ENCODE results near the gene SRXN1. TPM values are rescaled to one million over a fixed set of nuclear protein-coding genes. Genes with fewer than 3 reads are reported as not detected.
"Not testable (repeated sequence)": the region's sequence is repeated elsewhere in the genome, so short reads cannot be mapped to it uniquely, and the experiment has no call there.

SRXN1 gene
- polyA plus RNA-seq, 3 donors, result 12.0 to 14.0 (median 12.8) TPM

- DNase-seq (ENCODE audit: extremely low read depth in 1 of 11, low read depth in 9 of 11, low spot score in 4 of 11), result peak in 9 of 11 donors; percentile 53 to 78 (median 70)
These were observed 7.5 kb downstream of the SRXN1 start for GRCh38 chr20:645318-646106.

- no peak for DNase-seq (ENCODE audit: extremely low read depth in 1 of 11, low read depth in 9 of 11, low spot score in 4 of 11)
These were observed 8.2 kb downstream of the SRXN1 start for GRCh38 chr20:644692-645317.

DNA sequence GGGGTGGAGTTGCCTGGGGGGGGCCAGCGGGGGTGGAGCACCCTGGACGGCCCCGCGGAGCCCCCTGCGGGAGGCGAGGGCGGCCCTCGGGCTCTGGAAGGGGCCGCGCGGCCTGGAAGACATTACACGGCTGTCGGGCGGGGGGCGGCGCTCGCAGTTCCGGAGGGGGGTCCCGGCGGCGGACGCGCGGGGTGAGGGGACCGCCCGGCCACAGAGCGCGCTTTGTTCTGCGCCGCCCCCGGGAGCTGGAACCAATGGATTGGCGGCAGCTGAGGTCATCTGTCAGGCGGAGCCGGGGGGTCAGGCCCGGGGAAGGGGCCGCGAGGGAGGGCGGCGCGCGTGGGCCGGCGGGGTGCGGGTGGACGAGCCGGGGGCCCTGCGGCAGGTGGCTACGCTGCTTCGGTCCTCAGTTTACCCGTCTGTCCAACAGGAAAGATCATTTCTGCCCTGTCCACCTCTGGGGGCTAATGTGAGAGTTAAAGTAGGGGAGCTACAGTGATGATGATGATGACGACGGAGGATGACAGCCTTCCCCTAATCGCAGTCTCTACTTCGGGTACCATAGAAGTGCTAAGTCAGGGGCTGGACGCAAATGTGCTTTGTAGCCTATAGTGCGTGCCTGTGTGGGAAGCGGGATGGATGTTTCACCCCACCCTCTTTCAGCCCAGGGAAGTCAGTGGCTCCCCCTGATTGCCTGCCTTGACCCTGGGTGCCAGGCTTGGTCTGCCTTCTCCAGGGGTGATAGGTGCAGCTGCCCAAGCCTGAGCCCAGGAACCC, 10.4 kb downstream of the SRXN1 start:
- peak in 8 of 11 donors; percentile 52 to 74 (median 65) for DNase-seq (ENCODE audit: extremely low read depth in 1 of 11, low read depth in 9 of 11, low spot score in 4 of 11)

- not testable (repeated sequence) for DNase-seq (ENCODE audit: extremely low read depth in 1 of 11, low read depth in 9 of 11, low spot score in 4 of 11)
These were observed 11.0 kb downstream of the SRXN1 start for GRCh38 chr20:642013-642397.

GRCh38 chr20:641516-641875, 11.5 kb downstream of the SRXN1 start:
- no peak for DNase-seq (ENCODE audit: extremely low read depth in 1 of 11, low read depth in 9 of 11, low spot score in 4 of 11)

- DNase-seq (ENCODE audit: extremely low read depth in 1 of 11, low read depth in 9 of 11, low spot score in 4 of 11), result no peak
These were observed 12.1 kb downstream of the SRXN1 start for GRCh38 chr20:640674-641515.

- no peak for DNase-seq (ENCODE audit: extremely low read depth in 1 of 11, low read depth in 9 of 11, low spot score in 4 of 11)
These were observed 14.4 kb downstream of the SRXN1 start for GRCh38 chr20:638579-638978.

GRCh38 chr20:637559-637958, 15.4 kb downstream of the SRXN1 start:
- no peak for DNase-seq (ENCODE audit: extremely low read depth in 1 of 11, low read depth in 9 of 11, low spot score in 4 of 11)

- no peak for DNase-seq (ENCODE audit: extremely low read depth in 1 of 11, low read depth in 9 of 11, low spot score in 4 of 11)
These were observed 17.1 kb downstream of the SRXN1 start for GRCh38 chr20:635893-636338.

- DNase-seq (ENCODE audit: extremely low read depth in 1 of 11, low read depth in 9 of 11, low spot score in 4 of 11), result no peak
These were observed 17.7 kb downstream of the SRXN1 start for GRCh38 chr20:635028-635892.

GRCh38 chr20:634148-634925, 18.7 kb downstream of the SRXN1 start:
- DNase-seq (ENCODE audit: extremely low read depth in 1 of 11, low read depth in 9 of 11, low spot score in 4 of 11), result no peak

- DNase-seq (ENCODE audit: extremely low read depth in 1 of 11, low read depth in 9 of 11, low spot score in 4 of 11), result no peak
These were observed 21.9 kb downstream of the SRXN1 start for GRCh38 chr20:631101-631500.

- DNase-seq (ENCODE audit: extremely low read depth in 1 of 11, low read depth in 9 of 11, low spot score in 4 of 11), result no peak
These were observed 26.4 kb downstream of the SRXN1 start for GRCh38 chr20:626579-626978.

DNA sequence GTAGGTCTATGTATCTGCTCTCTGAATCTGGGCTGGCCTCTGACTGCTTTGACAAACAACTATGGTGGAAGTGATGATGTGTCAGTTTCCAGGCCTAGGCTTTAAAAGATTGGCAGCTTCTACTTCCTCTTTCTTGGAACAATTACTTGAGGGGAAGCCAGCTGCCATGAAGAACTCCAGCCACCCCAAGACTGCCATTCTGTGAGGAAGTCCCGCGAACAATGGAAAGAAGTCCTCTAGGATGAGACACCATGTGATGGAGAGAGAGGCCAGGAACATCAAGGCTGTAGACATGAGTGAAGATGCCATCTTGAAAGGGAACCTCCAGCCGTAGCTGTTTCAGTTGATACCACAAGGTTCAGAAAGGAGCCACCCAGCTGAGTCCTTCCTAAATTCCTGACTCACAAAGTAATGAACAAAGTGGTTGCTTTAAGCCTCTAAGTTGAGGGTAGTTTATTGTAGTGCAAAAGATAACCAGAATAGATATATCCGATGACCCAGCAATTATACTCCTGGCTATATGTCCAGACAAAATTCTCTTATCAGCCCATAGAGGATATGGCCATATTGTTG, 27.6 kb downstream of the SRXN1 start:
- no peak for DNase-seq (ENCODE audit: extremely low read depth in 1 of 11, low read depth in 9 of 11, low spot score in 4 of 11)

DNA sequence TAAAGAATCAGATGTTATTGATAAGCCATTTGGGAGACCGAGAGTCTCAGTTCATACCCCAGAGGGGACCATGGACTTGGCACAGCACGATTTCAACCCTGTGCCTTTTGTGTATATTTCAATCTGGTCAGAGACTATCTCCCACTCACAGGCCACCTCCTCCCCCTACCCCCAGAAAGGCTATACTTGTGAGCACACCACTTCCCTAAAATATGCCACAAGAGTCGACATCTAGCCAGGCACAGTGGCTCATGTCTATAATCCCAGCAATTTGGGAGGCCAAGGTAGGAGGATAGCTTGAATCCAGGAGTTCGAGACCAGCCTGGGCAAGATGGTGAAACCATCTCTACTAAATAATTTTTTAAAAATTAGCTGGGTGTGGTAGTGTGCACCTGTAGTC, 29.3 kb downstream of the SRXN1 start:
- DNase-seq (ENCODE audit: extremely low read depth in 1 of 11, low read depth in 9 of 11, low spot score in 4 of 11), result no peak

DNA sequence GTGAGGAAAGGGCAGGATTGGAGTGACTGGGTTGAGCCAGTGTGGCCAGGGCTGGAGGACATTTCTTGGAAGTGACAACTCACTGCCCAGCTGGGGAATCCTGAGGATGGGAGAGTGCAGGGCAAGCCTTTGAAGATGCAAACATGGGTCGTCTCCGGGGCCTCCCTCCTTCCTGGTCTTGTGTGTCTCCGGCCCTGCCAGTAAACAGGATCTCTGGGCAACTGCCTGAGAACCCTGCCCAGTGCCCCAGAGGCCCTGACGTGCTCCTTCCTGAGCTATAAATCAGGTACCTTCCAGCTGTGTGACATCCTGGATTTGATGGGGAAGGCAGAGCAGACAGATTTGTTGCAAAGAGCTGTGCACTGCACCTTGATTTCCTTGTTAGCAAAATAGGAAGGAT, 30.0 kb downstream of the SRXN1 start:
- DNase-seq (ENCODE audit: extremely low read depth in 1 of 11, low read depth in 9 of 11, low spot score in 4 of 11), result no peak

- DNase-seq (ENCODE audit: extremely low read depth in 1 of 11, low read depth in 9 of 11, low spot score in 4 of 11), result no peak
These were observed 30.8 kb downstream of the SRXN1 start for GRCh38 chr20:622161-622560.

Measured in renal cortex interstitium (tissue), 11 donors.